HepG2 (cell line): Measurements from ENCODE around the gene RSAD1. TPM values are rescaled to one million over a fixed set of nuclear protein-coding genes. Genes with fewer than 3 reads are reported as not detected.

Experiments
- ATM ChIP-seq: fragments of 450-650 bp; IDR thresholded peaks from 2 replicates; pipeline ENCODE4 v1.7.1; 2017; ENCODE audit warnings: mild to moderate bottlenecking, borderline replicate concordance
- CBX1 ChIP-seq: IDR thresholded peaks from one replicate; pipeline ENCODE4 v1.6.1; 2016; ENCODE audit warnings: antibody characterized with exemption, low read depth
- CENPBD1 ChIP-seq: sonication (generic); formaldehyde crosslinking; IDR thresholded peaks from 2 replicates; pipeline ENCODE4 v1.8.0; 2022; ENCODE audit warnings: missing genetic modification reagents, low read depth, mild to moderate bottlenecking, borderline replicate concordance
- FLYWCH1 ChIP-seq: sonication (generic); formaldehyde crosslinking; IDR thresholded peaks from 2 replicates; pipeline ENCODE4 v1.8.1; 2023; ENCODE audit warnings: mild to moderate bottlenecking, missing genetic modification reagents
- FOXP4 ChIP-seq: sonication (generic); formaldehyde crosslinking; IDR thresholded peaks from 2 replicates; pipeline ENCODE4 v1.4.0; 2020; ENCODE audit warnings: missing genetic modification reagents
- MLX ChIP-seq: IDR thresholded peaks from 2 replicates; pipeline ENCODE4 v1.6.1; 2016
- NR2F1 ChIP-seq, 2 experiments: fragments of 450-650 bp in 1 of 2; formaldehyde crosslinking in 1 of 2; IDR thresholded peaks; 2 replicates each; pipeline versions ENCODE4 v1.5.0 to v1.6.1; 2016 to 2020; ENCODE audit warnings: mild to moderate bottlenecking in 1 of 2, missing compliant biosample characterization in 1 of 2, missing genetic modification reagents in 1 of 2, moderate library complexity in 1 of 2
- POLR2G ChIP-seq: fragments of 200-400 bp; formaldehyde crosslinking; IDR thresholded peaks from 2 replicates; pipeline ENCODE4 v1.6.1; 2018; ENCODE audit warnings: mild to moderate bottlenecking, low read depth, low read length, moderate library complexity
- PRDM4 ChIP-seq: sonication (generic); formaldehyde crosslinking; IDR thresholded peaks from 2 replicates; pipeline ENCODE4 v1.9.0; 2021; ENCODE audit warnings: missing genetic modification reagents, borderline replicate concordance
- SMAD1 ChIP-seq: sonication (generic); formaldehyde crosslinking; IDR thresholded peaks from 2 replicates; pipeline ENCODE4 v1.4.0; 2020; ENCODE audit warnings: missing genetic modification reagents, low read depth, mild to moderate bottlenecking, borderline replicate concordance
- THAP9 ChIP-seq: sonication (generic); formaldehyde crosslinking; IDR thresholded peaks from 2 replicates; pipeline ENCODE4; 2020; ENCODE audit warnings: missing genetic modification reagents, mild to moderate bottlenecking, borderline replicate concordance
- THRA ChIP-seq: sonication (generic); formaldehyde crosslinking; IDR thresholded peaks from 2 replicates; pipeline ENCODE4 v1.4.0; 2020; ENCODE audit warnings: missing genetic modification reagents, borderline replicate concordance
- TSC22D2 ChIP-seq: sonication (generic); formaldehyde crosslinking; IDR thresholded peaks from 2 replicates; pipeline ENCODE4 v1.5.1; 2020; ENCODE audit warnings: missing genetic modification reagents, mild to moderate bottlenecking, borderline replicate concordance
- ZMYM2 ChIP-seq: sonication (generic); formaldehyde crosslinking; IDR thresholded peaks from 2 replicates; pipeline ENCODE4 v1.8.0; 2022; ENCODE audit warnings: mild to moderate bottlenecking, missing genetic modification reagents
- ZNF33B ChIP-seq: sonication (generic); formaldehyde crosslinking; IDR thresholded peaks from 2 replicates; pipeline ENCODE4 v1.5.1; 2020; ENCODE audit warnings: mild to moderate bottlenecking, missing genetic modification reagents
- ZNF672 ChIP-seq: sonication (generic); formaldehyde crosslinking; IDR thresholded peaks from 2 replicates; pipeline ENCODE4 v1.8.1; 2022; ENCODE audit warnings: missing genetic modification reagents
- ZNF777 ChIP-seq: sonication (generic); formaldehyde crosslinking; IDR thresholded peaks from 2 replicates; pipeline ENCODE4 v1.4.0; 2020; ENCODE audit warnings: missing genetic modification reagents
- polyA plus RNA-seq, 8 experiments: library from polyadenylated mRNA; depleted of rRNA in 3 of 8; stranded (reverse) in 7 of 8; unstranded in 1 of 8; fragments of >200 nt; fragmentation: Illumina TruSeq in 4 of 8; extraction: Trizol in 4 of 8; gene quantifications; 2 replicates each; pipeline versions ENCODE4 v1.2.1 to v1.2.3, GENCODE V29; 2011 to 2016; ENCODE audit warnings: low read depth in 4 of 8, missing spikeins in 1 of 8, mixed read lengths in 1 of 8; ENCODE audit not compliant: insufficient read depth in 1 of 8
- total RNA-seq, 5 experiments: library from RNA; depleted of rRNA; stranded (reverse); fragments of >200 nt; fragmentation: Illumina TruSeq; extraction: Trizol; gene quantifications; 2 replicates each; pipeline ENCODE4 v1.2.3, GENCODE V29; 2016; ENCODE audit warnings: low read depth in 1 of 5

RSAD1 gene
- total and polyA plus RNA-seq, 2 of the 13 experiments (the other 11 are each of a cell fraction or from before 2014, with no cell fraction given): 22.7 to 27.7 TPM

- TF ChIP-seq CENPBD1 (CRISPR knock-in tag) (no peak), ZNF33B (CRISPR knock-in tag) (0 out of 2 replicates have a peak, but pooled peaks have one; percentile 69), ZNF777 (CRISPR knock-in tag) (0 out of 2 replicates have a peak, but pooled peaks have one; percentile 35), PRDM4 (CRISPR knock-in tag) (no peak), POLR2G (0 out of 2 replicates have a peak, but pooled peaks have one; percentile 17), THRA (CRISPR knock-in tag) (peak; percentile 46; the same call in 1 of the 2 replicates), FOXP4 (CRISPR knock-in tag) (peak; percentile 90), CBX1 (peak; percentile 40), FLYWCH1 (CRISPR knock-in tag) (no peak), SMAD1 (CRISPR knock-in tag) (no peak), ATM (no peak), THAP9 (CRISPR knock-in tag) (peak; percentile 36; the same call in 1 of the 2 replicates), ZMYM2 (no peak), ZNF672 (no peak), NR2F1 (CRISPR knock-in tag; IDR thresholded peaks at IDR 0.05) (0 out of 4 replicates have a peak, but pooled peaks of 1 of the 2 experiments have one; percentile 2), TSC22D2 (no peak), MLX (peak; percentile 87; the same call in 1 of the 2 replicates)
Observed at GRCh38 chr17:50458701-50459676, 19.7 kb upstream of the RSAD1 start (continued).
